ENCODE results near the gene SLC19A1. TPM values are rescaled to one million over a fixed set of nuclear protein-coding genes. Genes with fewer than 3 reads are reported as not detected.

SLC19A1 gene
- total RNA-seq, 2 experiments from 2014 or later: 30.0 to 31.2 TPM

DNA sequence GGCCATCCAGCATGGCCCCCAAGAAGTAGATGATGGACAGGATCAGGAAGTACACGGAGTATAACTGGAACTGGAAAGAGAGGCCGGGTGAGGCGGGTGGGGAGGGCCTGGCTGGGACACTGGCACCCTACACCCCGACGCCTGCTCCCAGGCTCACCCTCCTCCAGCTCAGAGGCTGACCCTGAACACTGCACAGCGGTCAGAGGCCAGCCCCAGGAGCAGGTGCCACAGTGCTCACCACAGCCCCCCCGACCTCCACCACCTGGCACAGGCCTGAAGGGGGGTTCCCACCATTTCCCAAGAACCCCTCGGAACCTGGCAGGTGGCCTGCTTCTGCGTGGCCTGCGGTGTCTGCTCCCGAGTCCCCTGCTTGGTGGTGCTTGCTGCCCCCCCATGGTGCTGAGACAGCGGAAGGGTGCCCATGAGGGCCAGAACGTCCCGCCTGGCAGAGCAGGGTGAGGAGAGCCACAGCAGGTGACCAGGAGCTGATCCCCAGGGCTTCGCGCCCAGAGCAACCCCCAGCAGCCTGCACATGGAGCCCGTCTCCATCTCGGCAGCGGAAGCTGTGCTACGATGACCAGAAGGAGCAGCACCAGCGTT is 26.1 kb downstream of the SLC19A1 start:
- ChIA-PET CTCF (no interaction called here), POLR2A (interaction anchor here (1.1 kb wide), 1 partner anchor 12 kb away, joined by 4 read pairs; no protein-coding TSS in a partner anchor)
- peaks cover 28% of the 10 kb centered on the region for H3K9me3 Mint-ChIP-seq
- peaks cover 40% of the 10 kb centered on the region for H3K4me1 Mint-ChIP-seq
- peaks cover 39% of the 10 kb centered on the region for H3K36me3 Mint-ChIP-seq (ENCODE audit: low read depth)
- H3K27me3 Mint-ChIP-seq: no peaks in the 10 kb centered on the region
- H3K27ac Mint-ChIP-seq: peak overlapping the region; percentile 90
- DNase-seq: no peak
- H3K4me3 Mint-ChIP-seq: no peak overlapping the region

DNA sequence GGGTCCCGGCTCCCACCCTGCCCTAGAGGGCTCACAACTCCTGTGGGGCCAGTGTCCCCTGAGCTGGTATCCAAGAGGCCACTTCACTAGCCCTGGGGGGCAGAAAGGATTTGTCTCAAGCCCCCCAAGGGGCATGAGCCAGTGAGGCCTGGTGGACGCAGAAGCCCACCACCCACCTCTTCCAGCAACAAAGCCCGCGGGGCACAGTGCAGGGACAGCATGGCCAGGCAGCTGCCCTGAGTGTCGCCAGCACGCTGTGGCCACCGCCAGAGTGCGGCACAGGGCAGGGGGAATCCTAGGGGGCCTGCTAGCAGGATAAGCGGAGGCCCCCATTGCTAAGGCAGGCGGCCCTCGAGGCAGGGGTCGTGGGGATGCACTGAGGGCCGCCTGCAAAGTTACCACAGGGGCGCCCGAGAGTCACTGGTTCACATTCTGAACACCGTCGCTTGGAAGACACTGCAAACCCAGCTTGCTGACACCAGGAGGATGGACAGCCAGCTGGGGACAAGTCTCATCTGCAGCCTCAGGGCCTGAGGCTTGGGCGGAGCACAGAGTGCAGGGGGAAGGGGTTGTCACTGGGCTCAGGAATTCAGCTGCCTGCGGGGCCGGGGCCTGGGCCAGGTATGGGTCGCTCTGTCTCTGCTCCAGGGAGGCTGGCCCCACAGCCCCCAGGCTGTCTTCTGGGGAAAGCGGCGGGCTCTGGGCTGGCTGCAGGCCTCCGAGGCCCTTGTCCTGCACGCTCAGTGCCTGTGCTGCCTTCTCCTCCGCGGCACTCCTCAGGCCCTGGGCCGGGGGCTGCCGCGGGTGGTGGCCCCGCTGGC is 26.8 kb downstream of the SLC19A1 start:
- peaks cover 40% of the 10 kb centered on the region for H3K4me1 Mint-ChIP-seq
- no peak overlapping the region for H3K4me3 Mint-ChIP-seq
- DNase-seq: no peak
- peaks cover 32% of the 10 kb centered on the region for H3K36me3 Mint-ChIP-seq (ENCODE audit: low read depth)
- H3K27ac Mint-ChIP-seq: peak overlapping the region; percentile 52
- POLR2A ChIA-PET: interaction anchor here (0.7 kb wide), 1 partner anchor 8 kb away, joined by 4 read pairs; no protein-coding TSS in a partner anchor
- no peaks in the 10 kb centered on the region for H3K27me3 Mint-ChIP-seq
- CTCF ChIA-PET: no interaction called here
- H3K9me3 Mint-ChIP-seq: peaks cover 25% of the 10 kb centered on the region

DNA sequence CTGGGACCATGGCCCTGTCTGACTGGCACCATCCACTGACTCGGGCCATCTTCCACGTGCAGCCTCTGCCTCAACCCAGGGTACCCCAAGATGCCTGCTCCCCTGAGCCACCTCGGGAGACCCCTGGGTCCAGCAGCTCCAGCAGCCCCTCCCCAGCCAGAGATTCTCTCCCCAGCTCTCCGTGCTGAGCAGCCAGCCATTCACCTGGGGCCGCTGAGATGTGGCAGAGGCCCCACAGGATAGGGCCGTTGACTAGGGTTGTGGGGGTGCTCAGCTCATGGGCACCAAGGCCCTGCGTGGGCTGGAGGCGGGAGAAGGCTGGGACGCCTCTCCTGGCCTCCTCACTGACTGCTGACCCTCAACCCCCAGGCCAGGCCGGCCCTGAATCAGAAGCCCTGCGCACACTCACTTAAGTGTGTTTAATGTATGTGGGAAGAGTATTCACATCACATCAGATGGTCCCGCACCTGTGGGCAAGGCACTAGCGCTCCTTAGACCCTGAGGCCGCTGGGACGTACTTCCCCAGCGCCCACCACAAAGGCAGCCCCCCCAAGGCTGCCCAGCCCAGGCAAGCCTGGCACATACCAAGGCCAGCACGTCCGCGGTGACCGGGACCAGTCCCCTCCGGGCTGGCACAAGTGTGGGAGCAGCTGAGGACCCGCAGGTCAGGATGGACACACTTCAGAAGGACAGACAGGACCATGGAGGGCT is 27.8 kb downstream of the SLC19A1 start:
- peaks cover 34% of the 10 kb centered on the region for H3K4me1 Mint-ChIP-seq
- peaks cover 15% of the 10 kb centered on the region for H3K9me3 Mint-ChIP-seq
- H3K4me3 Mint-ChIP-seq: no peak overlapping the region
- ChIA-PET CTCF (interaction anchor here (0.6 kb wide), 1 partner anchor 374 kb away, joined by 4 read pairs; no protein-coding TSS in a partner anchor), POLR2A (no interaction called here)
- no peak overlapping the region for H3K27ac Mint-ChIP-seq
- H3K36me3 Mint-ChIP-seq (ENCODE audit: low read depth): peaks cover 22% of the 10 kb centered on the region
- H3K27me3 Mint-ChIP-seq: no peaks in the 10 kb centered on the region
- no peak for DNase-seq

DNA sequence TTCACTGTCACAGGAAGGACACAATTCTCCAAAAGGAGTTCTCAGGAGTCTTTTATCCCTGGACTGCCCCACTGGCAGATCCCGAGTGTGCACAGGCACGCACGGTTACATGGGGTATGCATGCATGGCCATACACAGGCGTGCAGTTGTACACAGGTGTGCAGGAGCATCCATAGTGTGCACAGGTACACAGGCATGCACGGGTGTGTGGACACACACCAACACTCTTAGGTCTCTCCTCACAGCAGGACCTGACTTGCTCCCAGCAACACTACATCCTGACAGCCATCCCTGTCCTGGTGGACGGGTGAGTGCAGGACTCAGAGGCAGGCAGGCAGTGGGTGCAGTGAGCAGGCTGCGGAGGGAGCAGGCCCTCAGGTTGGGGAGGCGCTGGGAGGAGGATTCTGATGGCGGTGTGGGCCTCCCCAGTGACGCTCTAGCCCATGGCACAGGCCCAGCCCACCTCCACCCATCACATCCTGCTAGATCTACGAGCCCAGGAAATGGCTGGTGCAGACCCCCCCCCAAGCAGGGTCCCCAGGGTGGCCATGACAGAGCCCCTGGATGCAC is 28.4 kb downstream of the SLC19A1 start:
- H3K4me3 Mint-ChIP-seq: no peak overlapping the region
- no peaks in the 10 kb centered on the region for H3K27me3 Mint-ChIP-seq
- no peak overlapping the region for H3K27ac Mint-ChIP-seq
- DNase-seq: no peak
- peaks cover 15% of the 10 kb centered on the region for H3K36me3 Mint-ChIP-seq (ENCODE audit: low read depth)
- H3K4me1 Mint-ChIP-seq: peaks cover 28% of the 10 kb centered on the region
- H3K9me3 Mint-ChIP-seq: peaks cover 10% of the 10 kb centered on the region
- ChIA-PET CTCF (interaction anchor here (0.6 kb wide), 1 partner anchor 374 kb away, joined by 4 read pairs; no protein-coding TSS in a partner anchor), POLR2A (no interaction called here)

DNA sequence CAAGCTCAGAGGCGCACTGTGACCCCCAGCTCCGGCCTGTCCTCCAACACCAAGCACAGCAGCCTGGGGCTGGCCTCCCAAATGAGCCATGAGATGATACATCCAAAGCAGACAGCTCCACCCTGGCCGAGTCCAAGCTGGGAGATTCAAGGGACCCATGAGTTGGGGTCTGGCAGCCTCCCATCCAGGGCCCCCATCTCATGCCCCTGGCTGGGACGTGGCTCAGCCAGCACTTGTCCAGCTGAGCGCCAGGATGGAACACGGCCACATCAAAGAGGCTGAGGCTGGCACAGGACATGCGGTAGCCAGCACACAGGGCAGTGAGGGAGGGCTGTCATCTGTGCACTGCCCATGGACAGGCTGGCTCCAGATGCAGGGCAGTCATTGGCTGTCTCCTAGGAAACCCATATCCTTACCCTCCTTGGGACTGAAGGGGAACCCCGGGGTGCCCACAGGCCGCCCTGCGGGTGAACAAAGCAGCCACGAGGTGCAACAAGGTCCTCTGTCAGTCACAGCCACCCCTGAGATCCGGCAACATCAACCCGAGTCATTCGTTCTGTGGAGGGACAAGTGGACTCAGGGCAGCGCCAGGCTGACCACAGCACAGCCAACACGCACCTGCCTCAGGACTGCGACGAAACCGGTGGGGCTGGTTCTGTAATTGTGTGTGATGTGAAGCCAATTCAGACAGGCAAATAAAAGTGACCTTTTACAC is 29.1 kb downstream of the SLC19A1 start:
- no peak for DNase-seq
- Mint-ChIP-seq H3K9me3 (peaks cover 4% of the 10 kb centered on the region), H3K27ac (no peak overlapping the region), H3K36me3 (ENCODE audit: low read depth) (peaks cover 9% of the 10 kb centered on the region), H3K4me1 (peaks cover 21% of the 10 kb centered on the region), H3K27me3 (no peaks in the 10 kb centered on the region), H3K4me3 (no peak overlapping the region)
- ChIA-PET POLR2A (no interaction called here), CTCF (no interaction called here)

DNA sequence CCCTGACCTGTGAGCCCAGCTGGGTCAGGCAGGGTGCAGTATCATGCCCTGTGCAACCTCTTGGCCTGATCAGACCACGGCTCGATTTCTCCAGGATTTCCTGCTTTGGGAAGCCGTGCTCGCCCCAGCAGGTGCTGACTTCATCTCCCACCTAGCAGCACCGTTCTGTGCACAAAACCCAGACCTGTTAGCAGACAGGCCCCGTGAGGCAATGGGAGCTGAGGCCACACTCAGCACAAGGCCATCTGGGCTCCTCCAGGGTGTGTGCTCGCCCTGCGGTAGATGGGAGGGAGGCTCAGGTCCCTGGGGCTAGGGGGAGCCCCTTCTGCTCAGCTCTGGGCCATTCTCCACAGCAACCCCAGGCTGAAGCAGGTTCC is 29.6 kb downstream of the SLC19A1 start:
- Mint-ChIP-seq H3K9me3 (no peaks in the 10 kb centered on the region), H3K27me3 (no peaks in the 10 kb centered on the region), H3K4me3 (no peak overlapping the region), H3K36me3 (ENCODE audit: low read depth) (peaks cover 4% of the 10 kb centered on the region), H3K4me1 (peaks cover 15% of the 10 kb centered on the region), H3K27ac (no peak overlapping the region)
- ChIA-PET POLR2A (no interaction called here), CTCF (no interaction called here)
- no peak for DNase-seq

DNA sequence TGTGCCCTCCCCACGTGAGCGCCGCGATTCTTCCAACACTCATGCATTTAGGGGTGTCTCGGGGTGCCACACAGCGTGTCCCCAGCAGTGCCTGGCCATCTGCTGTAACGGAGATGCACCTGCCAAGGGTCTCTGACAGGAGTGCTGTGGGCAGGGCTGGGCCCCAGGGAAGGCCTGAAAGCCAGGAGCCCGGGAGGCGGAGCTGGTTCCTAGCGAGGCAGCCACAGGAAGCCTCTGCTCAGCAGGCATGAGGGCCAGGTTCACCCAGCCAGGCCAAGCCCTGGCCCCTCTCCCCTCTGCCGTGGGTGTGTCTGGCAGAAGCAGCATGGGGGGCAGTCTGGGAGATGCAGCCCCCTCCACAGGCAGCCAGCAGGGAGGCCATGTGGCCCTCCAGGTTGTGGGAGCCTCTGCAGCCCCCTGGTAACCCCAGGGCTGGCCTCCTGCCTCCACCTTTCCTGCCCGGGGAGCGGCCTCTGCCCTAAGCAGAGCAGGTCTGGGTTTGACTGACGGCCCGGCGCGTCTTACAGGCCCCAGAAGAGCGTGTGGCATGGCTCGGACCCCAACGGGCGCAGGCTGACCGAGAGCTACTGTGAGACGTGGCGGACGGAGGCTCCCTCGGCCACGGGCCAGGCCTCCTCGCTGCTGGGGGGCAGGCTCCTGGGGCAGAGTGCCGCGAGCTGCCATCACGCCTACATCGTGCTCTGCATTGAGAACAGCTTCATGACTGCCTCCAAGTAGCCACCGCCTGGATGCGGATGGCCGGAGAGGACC is 30.4 kb downstream of the SLC19A1 start:
- Mint-ChIP-seq H3K4me1 (peaks cover 8% of the 10 kb centered on the region), H3K36me3 (ENCODE audit: low read depth) (peaks cover 4% of the 10 kb centered on the region), H3K4me3 (no peak overlapping the region), H3K9me3 (no peaks in the 10 kb centered on the region), H3K27me3 (no peaks in the 10 kb centered on the region), H3K27ac (no peak overlapping the region)
- POLR2A ChIA-PET: no interaction called here
- no peak for DNase-seq
- CTCF ChIA-PET: no interaction called here

DNA sequence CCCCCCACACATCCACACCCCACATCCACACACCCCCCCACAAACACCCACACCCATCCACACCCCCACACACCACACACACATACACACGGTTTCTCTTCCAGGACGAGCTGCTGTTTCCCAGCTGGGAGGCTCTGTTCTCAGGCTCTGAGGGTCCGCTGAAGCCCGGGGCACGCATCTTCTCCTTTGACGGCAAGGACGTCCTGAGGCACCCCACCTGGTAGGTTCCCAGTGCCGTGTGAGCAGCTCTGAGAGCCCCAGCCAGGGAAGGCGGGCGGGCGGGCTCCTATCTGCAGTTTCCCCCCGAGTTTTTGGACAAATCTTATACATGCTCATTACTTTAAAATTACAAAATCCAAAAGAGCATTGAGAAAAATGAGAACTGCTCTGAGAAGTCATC is 31.2 kb downstream of the SLC19A1 start:
- no peak for DNase-seq
- Mint-ChIP-seq H3K4me1 (peaks cover 5% of the 10 kb centered on the region), H3K27ac (no peak overlapping the region), H3K27me3 (no peaks in the 10 kb centered on the region), H3K36me3 (ENCODE audit: low read depth) (peaks cover 2% of the 10 kb centered on the region), H3K9me3 (no peaks in the 10 kb centered on the region), H3K4me3 (no peak overlapping the region)
- ChIA-PET POLR2A (no interaction called here), CTCF (no interaction called here)

DNA sequence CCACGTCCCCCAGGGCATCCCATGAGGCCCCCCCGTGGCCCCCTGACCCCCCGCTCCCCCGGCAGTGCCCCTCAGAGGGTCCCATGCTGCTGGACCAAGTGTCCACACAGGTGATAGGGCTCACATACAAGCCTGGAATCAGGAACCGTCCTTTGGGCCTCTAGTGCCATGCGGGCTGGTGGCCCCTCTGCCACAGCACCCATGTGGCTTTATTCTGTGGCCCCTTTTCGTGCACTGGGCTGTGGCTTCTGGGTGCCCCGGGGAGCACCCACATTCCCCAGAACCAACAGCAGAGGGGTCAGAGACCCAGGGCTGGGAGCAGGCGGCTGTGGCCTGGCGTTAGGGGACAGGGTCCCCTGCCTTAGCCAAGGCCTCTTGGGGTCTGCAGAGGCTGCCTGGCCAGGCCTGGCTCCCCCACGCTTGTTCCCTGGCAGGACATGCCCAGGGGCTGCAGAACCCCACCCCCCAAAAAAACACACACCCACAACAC is 31.7 kb downstream of the SLC19A1 start:
- POLR2A ChIA-PET: no interaction called here
- peaks cover 5% of the 10 kb centered on the region for H3K4me1 Mint-ChIP-seq
- H3K27ac Mint-ChIP-seq: no peak overlapping the region
- CTCF ChIA-PET: no interaction called here
- no peaks in the 10 kb centered on the region for H3K9me3 Mint-ChIP-seq
- H3K4me3 Mint-ChIP-seq: no peak overlapping the region
- DNase-seq: no peak
- peaks cover 2% of the 10 kb centered on the region for H3K36me3 Mint-ChIP-seq (ENCODE audit: low read depth)
- H3K27me3 Mint-ChIP-seq: no peaks in the 10 kb centered on the region

DNA sequence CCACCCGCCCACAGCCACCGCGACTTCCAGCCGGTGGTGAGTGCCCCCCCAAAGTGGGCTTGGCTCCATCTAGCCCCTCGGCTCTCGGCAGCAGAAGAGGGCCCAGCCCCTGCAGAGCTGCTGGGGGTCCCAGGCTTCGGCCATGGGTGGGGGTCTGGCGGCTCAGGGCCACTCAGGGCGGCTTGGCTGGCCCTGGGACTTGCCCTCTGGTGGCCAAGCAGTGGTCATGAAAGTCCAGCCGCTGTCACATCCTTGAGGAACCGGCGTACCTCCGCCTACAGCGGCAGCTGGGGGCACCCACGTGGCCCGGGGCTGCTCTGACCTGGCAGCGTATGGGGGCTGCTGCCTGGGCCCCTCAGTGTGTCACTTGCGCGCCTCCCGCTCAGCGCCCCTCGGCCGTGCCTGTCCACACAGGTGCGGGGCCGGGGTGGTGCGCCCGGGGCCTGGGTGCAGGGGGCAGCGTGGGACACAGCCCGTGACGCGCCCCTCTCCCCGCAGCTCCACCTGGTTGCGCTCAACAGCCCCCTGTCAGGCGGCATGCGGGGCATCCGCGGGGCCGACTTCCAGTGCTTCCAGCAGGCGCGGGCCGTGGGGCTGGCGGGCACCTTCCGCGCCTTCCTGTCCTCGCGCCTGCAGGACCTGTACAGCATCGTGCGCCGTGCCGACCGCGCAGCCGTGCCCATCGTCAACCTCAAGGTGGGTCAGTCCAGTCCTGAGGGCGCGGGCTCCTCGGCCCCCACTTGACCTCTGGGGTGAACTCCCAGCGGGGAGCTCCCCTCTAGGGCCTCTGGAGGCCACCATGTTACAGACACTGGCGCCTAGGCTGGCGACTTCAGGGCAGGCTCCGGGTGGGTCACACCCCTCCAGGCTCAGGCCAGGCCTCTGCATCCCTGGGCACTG is 32.4 kb downstream of the SLC19A1 start:
- no peak overlapping the region for H3K4me3 Mint-ChIP-seq
- ChIA-PET CTCF (no interaction called here), POLR2A (no interaction called here)
- H3K27me3 Mint-ChIP-seq: no peaks in the 10 kb centered on the region
- H3K4me1 Mint-ChIP-seq: peaks cover 5% of the 10 kb centered on the region
- DNase-seq: no peak
- H3K36me3 Mint-ChIP-seq (ENCODE audit: low read depth): peaks cover 2% of the 10 kb centered on the region
- no peaks in the 10 kb centered on the region for H3K9me3 Mint-ChIP-seq
- H3K27ac Mint-ChIP-seq: no peak overlapping the region

DNA sequence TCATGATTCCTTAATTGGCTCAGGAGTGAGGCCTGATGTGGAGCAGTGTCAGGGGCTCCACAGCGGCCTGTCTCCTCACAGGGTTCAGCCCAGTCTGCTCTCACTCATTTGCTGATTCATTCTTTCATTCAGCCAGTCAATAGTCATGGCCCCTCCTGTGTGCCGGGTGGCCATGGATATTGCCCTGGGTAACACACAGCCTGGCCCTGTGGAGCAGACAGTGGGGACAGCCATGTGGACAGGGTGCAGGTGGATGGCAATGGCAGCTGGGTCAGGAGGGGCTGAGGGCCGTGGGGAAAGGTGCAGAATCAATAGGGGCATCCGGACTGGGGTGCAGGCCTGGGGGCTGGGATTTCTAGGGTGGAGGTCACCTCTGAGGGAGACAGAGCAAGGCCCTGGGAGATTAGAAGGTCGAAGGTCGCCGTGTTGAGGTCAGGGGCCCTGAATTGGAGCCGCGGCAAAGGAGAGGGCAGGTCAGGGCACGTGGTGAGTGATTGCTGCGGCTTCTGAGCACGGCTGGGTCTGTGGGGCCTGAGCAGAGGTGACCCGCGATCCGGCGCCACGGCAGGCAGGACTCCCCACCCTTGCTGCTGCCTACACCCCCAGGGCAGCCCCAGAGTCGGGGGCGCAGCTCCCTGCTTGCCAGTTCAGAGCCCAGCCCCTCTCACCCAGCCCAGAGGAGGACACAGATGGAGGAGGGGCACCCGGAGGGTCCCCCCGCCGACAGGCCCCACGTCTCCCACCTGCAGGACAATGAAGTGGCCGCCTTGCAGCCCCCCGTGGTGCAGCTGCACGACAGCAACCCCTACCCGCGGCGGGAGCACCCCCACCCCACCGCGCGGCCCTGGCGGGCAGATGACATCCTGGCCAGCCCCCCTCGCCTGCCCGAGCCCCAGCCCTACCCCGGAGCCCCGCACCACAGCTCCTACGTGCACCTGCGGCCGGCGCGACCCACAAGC is 33.4 kb downstream of the SLC19A1 start:
- peaks cover 3% of the 10 kb centered on the region for H3K4me1 Mint-ChIP-seq
- DNase-seq: no peak

More for the DNA sequence above, 33.4 kb downstream of the SLC19A1 start:
- Mint-ChIP-seq H3K4me3 (no peak overlapping the region), H3K36me3 (ENCODE audit: low read depth) (peaks cover 2% of the 10 kb centered on the region), H3K27ac (no peak overlapping the region), H3K27me3 (no peaks in the 10 kb centered on the region), H3K9me3 (no peaks in the 10 kb centered on the region)
- ChIA-PET CTCF (no interaction called here), POLR2A (no interaction called here)

Data from activated CD4-positive, alpha-beta memory T cell treated with anti-CD3 and anti-CD28 coated beads, Interleukin-2, amount 10 ng/mL, durations not matched to agents 7 days and 5 days (primary cell).